Measurements from ENCODE around the gene CD68. TPM values are rescaled to one million over a fixed set of nuclear protein-coding genes. Genes with fewer than 3 reads are reported as not detected.
A peak's percentile ranks its signal among the peaks of the same experiment; 100 is the strongest.

The CD68 gene
- total RNA-seq, 1 donor from 2014 or later = 5.0 TPM

- Mint-ChIP-seq H3K4me1 (ENCODE audit: unreplicated experiment) (peaks cover 21% of the 10 kb centered on the region), H3K36me3 (peaks cover 25% of the 10 kb centered on the region), H3K4me3 (peak overlapping the region; percentile 58), H3K27ac (no peak overlapping the region), H3K27me3 (no peaks in the 10 kb centered on the region), H3K9me3 (no peaks in the 10 kb centered on the region)
- TF ChIP-seq CTCF (conservative IDR thresholded peaks at IDR 0.05) = peak; percentile 82
- DNase-seq (ENCODE audit: extremely low spot score, unreplicated experiment) = no peak
These were observed 9.9 kb downstream of the CD68 start for GRCh38 chr17:7589204-7589868.

GRCh38 chr17:7589891-7590691 lies 10.7 kb downstream of the CD68 start, which contains the start of gene SOX15:
Gene SOX15 (minus strand): TSS chr17:7590094. CDS start chr17:7589676, 418 bp downstream.
- no peak for TF ChIP-seq CTCF (conservative IDR thresholded peaks at IDR 0.05)
- no peaks in the 10 kb centered on the region for H3K9me3 Mint-ChIP-seq
- H3K4me3 Mint-ChIP-seq = peak within 1 kb of the TSS; percentile 58
- H3K4me1 Mint-ChIP-seq (ENCODE audit: unreplicated experiment) = peaks cover 14% of the 10 kb centered on the region
- no peaks in the 10 kb centered on the region for H3K27me3 Mint-ChIP-seq
- DNase-seq (ENCODE audit: extremely low spot score, unreplicated experiment) = no peak
- H3K36me3 Mint-ChIP-seq = peaks cover 23% of the 10 kb centered on the region
- peak within 1 kb of the TSS; percentile 96 for H3K27ac Mint-ChIP-seq

- Mint-ChIP-seq H3K4me1 (ENCODE audit: unreplicated experiment) (peaks cover 13% of the 10 kb centered on the region), H3K4me3 (peak overlapping the region; percentile 12), H3K27ac (peak overlapping the region; percentile 96), H3K36me3 (peaks cover 25% of the 10 kb centered on the region), H3K27me3 (no peaks in the 10 kb centered on the region), H3K9me3 (no peaks in the 10 kb centered on the region)
- TF ChIP-seq CTCF (conservative IDR thresholded peaks at IDR 0.05) = no peak
- no peak for DNase-seq (ENCODE audit: extremely low spot score, unreplicated experiment)
These were observed 11.3 kb downstream of the CD68 start for GRCh38 chr17:7590743-7591142.

- H3K36me3 Mint-ChIP-seq = peaks cover 27% of the 10 kb centered on the region
These were observed 12.2 kb downstream of the CD68 start for GRCh38 chr17:7591596-7591995.

More at GRCh38 chr17:7591596-7591995, 12.2 kb downstream of the CD68 start:
- no peak overlapping the region for H3K4me3 Mint-ChIP-seq
- H3K27me3 Mint-ChIP-seq = no peaks in the 10 kb centered on the region
- no peak overlapping the region for H3K27ac Mint-ChIP-seq
- H3K9me3 Mint-ChIP-seq = no peaks in the 10 kb centered on the region
- H3K4me1 Mint-ChIP-seq (ENCODE audit: unreplicated experiment) = peaks cover 13% of the 10 kb centered on the region
- no peak for TF ChIP-seq CTCF (conservative IDR thresholded peaks at IDR 0.05)
- DNase-seq (ENCODE audit: extremely low spot score, unreplicated experiment) = no peak

Measured in type B pancreatic cell (in vitro differentiated cells).